ENCODE results near the gene CHRND.

The CHRND gene

GRCh38 chr2:232577841-232578240 lies 51.9 kb downstream of the CHRND start:
- no peak for DNase-seq

DNA sequence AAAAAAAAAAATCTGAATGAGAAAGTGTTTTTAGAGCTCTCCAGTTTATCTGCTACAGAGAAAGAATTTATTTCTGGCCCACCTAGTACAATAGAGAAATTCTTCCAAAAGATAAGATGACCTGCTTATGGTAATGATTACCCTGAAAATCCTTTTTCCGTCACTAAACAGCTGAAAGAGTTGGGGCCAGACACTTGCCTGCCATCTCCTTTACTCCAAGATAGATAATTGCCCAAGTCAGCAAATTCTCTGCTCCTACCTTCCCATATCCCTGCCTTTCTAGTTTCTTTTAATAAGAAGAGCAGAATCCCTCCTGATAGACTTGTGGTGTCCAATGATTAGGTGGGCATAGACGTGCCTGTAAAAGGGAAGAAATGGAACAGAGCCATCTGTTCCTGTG lies 52.7 kb downstream of the CHRND start:
- no peak for DNase-seq

- no peak for DNase-seq
Observed at GRCh38 chr2:232580648-232580981, 54.7 kb downstream of the CHRND start.

- DNase-seq = no peak
Observed at GRCh38 chr2:232581725-232582124, 55.8 kb downstream of the CHRND start.

DNA sequence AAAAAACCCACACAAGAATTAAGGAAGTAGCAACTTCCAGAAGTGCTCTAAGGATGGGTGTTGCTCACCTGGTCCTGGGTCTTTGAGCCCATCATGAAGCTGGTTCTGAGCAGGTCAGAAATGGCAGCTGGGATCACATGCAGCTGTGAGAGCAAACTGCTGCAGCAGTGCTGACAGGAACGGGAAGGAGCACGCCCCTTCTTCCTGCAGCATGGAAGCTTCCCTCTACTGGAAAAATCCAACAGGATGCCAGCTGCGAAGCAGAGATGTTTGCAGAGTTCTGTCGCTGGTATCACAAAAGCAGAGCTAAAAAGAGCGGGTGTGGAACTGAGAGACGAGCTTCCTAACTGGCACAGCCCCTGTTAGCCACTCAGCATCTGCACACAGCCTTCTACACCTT lies 58.3 kb downstream of the CHRND start:
- DNase-seq = no peak

Measured in GOT3 (cell line).